Measurements from ENCODE around the gene PTTG1IP2.

GRCh38 chr7:90445633-90446032, 23.8 kb upstream of the PTTG1IP2 start:
- TF ChIP-seq CTCF (conservative IDR thresholded peaks at IDR 0.05) (no peak), ZFX (IDR thresholded peaks at IDR 0.05) (no peak)

Data from C4-2B (cell line).